Measurements from ENCODE around the gene USP13. TPM values are rescaled to one million over a fixed set of nuclear protein-coding genes. Genes with fewer than 3 reads are reported as not detected.

Gene USP13
- total and polyA plus RNA-seq, 12 donors: 13.7 to 181 (median 142) TPM

DNA sequence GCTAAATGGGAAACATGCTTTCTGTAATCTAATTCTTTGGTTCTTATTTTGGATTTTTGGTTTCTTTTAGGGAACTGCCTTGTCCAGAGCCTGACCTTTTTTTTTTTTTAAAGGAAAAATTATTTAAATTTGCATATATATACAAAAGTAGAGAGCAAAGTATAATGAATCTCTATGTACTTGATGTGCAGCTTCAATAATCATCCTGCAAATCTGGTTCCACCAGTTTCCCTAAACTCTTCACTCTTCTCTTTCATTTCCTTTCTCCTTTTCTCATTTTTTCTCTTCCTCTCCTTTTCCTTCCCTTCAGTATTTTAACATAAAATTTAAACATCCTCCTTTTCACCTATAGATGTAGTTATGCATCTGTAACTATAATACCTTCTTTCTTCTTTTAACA is 82.5 kb downstream of the USP13 start:
- no peaks in the 10 kb centered on the region for H3K27me3 ChIP-seq
- H3K9me3 ChIP-seq: no peaks in the 10 kb centered on the region
- intact Hi-C loops (cut with DNase I): no loop called here
- H3K4me1 ChIP-seq: peaks cover 0 to 64% (median 20%) of the 10 kb centered on the region in 9 donors
- no peak for ATAC-seq
- H3K36me3 ChIP-seq: peaks cover 0 to 56% (median 15%) of the 10 kb centered on the region in 9 donors
- no peak for DNase-seq
- no peak overlapping the region for H3K4me3 ChIP-seq
- TF ChIP-seq, protein P1, sequence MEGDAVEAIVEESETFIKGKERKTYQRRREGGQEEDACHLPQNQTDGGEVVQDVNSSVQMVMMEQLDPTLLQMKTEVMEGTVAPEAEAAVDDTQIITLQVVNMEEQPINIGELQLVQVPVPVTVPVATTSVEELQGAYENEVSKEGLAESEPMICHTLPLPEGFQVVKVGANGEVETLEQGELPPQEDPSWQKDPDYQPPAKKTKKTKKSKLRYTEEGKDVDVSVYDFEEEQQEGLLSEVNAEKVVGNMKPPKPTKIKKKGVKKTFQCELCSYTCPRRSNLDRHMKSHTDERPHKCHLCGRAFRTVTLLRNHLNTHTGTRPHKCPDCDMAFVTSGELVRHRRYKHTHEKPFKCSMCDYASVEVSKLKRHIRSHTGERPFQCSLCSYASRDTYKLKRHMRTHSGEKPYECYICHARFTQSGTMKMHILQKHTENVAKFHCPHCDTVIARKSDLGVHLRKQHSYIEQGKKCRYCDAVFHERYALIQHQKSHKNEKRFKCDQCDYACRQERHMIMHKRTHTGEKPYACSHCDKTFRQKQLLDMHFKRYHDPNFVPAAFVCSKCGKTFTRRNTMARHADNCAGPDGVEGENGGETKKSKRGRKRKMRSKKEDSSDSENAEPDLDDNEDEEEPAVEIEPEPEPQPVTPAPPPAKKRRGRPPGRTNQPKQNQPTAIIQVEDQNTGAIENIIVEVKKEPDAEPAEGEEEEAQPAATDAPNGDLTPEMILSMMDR (IDR thresholded peaks at IDR 0.05): no peak
- peak overlapping the region in 7 of 10 donors; percentile 16 to 81 (median 78) for H3K27ac ChIP-seq

DNA sequence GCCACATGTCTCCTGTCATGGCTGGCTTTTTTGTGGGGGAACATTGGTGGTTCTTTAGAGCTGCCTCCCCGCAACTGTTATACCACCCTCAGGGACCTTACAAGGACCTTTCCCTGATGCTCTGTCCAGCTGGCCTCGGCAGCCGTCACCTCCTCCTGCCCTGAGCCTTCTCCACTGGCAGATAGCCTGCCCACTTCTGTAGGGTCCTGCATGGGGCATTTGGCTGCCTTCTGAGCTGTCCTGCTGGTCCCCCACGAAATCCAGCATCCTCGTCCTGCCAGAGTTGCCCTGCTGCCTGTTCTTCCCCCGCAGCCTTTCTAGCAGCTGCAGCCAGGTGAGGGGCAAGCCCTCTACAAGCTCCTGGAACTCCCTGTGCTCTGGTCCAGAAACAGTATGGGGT is 86.2 kb downstream of the USP13 start:
- DNase-seq: no peak
- Histone ChIP-seq H3K36me3 (peaks cover 0 to 58% (median 6%) of the 10 kb centered on the region in 9 donors), H3K4me3 (no peak overlapping the region), H3K9me3 (no peaks in the 10 kb centered on the region), H3K27me3 (no peaks in the 10 kb centered on the region), H3K4me1 (peaks cover 0 to 43% (median 12%) of the 10 kb centered on the region in 9 donors), H3K27ac (no peak overlapping the region)
- TF ChIP-seq, protein P1 (IDR thresholded peaks at IDR 0.05): no peak
- ATAC-seq: peak in 1 of 8 donors; percentile 7
- intact Hi-C loops (cut with DNase I): no loop called here
- WGBS, 2 donors: 90 to 93% methylated on average over 6 of the region's 6 CpGs

DNA sequence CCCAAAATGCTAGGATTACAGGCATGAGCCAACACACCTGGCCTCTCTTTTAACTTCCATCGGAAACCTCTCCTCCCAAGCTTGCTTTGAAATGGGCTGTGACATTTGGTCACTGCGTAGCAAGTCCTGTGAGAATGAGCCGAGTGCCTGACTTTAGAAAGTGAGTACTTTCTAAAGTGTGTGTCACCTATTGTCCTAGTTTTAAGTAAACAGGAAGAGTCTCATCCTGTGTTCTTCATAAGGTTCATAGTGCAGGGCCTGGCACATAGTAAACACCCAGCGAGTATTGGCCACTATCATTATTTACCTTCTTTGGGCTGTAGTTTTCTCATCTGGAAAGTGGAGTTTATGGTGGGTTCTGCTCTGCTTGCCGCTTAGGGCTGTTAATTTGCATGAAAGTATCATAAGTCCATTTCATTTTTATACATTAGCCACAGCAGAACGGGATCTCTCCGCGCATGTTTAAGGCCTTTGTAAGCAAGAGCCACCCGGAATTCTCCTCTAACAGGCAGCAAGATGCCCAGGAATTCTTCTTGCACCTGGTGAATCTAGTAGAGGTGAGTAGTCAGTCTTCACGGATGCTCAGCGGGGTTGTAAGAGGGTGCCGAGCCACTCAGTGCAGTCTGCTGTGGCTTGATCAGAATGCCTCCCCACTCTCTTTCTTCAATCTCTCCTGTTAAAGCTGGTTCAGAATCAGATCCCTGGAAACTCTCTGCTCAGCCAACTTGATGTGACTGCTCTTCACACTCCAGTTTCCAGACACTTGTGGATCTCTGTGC is 87.2 kb downstream of the USP13 start:
- DNase-seq: no peak
- ATAC-seq: no peak
- 80 to 82% methylated on average over 12 of the region's 12 CpGs for WGBS, 2 donors
- H3K9me3 ChIP-seq: no peaks in the 10 kb centered on the region
- H3K36me3 ChIP-seq: peaks cover 0 to 65% (median 6%) of the 10 kb centered on the region in 9 donors
- no peaks in the 10 kb centered on the region for H3K27me3 ChIP-seq
- no peak overlapping the region for H3K4me3 ChIP-seq
- intact Hi-C loops (cut with DNase I): loop anchor here in 2 of 10 donors (10.0 kb wide), 1 partner anchor 85 kb away; the partner anchor contains the start of gene USP13 (in 2 of the 2)
- TF ChIP-seq, protein P1 (IDR thresholded peaks at IDR 0.05): no peak
- H3K27ac ChIP-seq: no peak overlapping the region
- H3K4me1 ChIP-seq: peaks cover 0 to 42% (median 14%) of the 10 kb centered on the region in 9 donors

DNA sequence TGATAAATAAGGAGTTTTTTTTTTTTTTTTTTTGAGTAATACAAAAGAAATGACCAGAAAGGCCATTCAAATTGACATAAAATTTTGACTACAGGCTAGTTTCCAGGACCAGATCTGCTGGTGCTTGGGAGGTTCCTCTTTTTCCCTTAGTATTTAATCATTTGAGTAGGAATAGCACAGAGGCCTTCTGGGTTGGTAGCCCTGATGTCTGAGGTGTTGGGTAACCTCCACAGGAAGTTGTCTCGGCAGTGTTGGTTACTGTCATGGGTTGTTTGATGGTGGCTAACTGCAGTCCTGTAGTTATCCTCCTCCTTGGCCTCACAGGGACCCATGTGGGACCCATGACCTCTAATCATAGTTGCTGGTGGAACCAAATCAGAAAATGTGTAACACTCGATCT is 91.1 kb downstream of the USP13 start:
- Histone ChIP-seq H3K36me3 (peaks cover 0 to 65% (median 6%) of the 10 kb centered on the region in 9 donors), H3K27me3 (no peaks in the 10 kb centered on the region), H3K9me3 (no peaks in the 10 kb centered on the region), H3K4me1 (peaks cover 0 to 20% (median 6%) of the 10 kb centered on the region in 9 donors), H3K4me3 (no peak overlapping the region), H3K27ac (peak overlapping the region in 3 of 10 donors; percentile 1 to 21 (median 3))
- WGBS, 2 donors: 82 to 87% methylated on average over 2 of the region's 2 CpGs
- intact Hi-C loops (cut with DNase I): loop anchor here in 2 of 10 donors (10.0 kb wide), 1 partner anchor 89 kb away; the partner anchor contains the start of gene USP13 (in 2 of the 2)
- TF ChIP-seq, protein P1 (IDR thresholded peaks at IDR 0.05): no peak
- DNase-seq: no peak
- ATAC-seq: peak in 6 of 8 donors; percentile 31 to 51 (median 36)
